Stimulated activated CD4-positive, alpha-beta T cell treated with anti-CD3 and anti-CD28 coated beads, Interleukin-4, amount 100 ng/mL, for 48 hours (primary cell): Measurements from ENCODE around the gene TAOK2.
"Not testable (repeated sequence)": the region's sequence is repeated elsewhere in the genome, so short reads cannot be mapped to it uniquely, and the experiment has no call there.

Experiments
- DNase-seq, 2 donors: peaks; one replicate each; pipeline ENCODE4 v3.0.0-alpha.2; 2020; ENCODE audit warnings: low read depth in 2 of 2

The TAOK2 gene

DNA sequence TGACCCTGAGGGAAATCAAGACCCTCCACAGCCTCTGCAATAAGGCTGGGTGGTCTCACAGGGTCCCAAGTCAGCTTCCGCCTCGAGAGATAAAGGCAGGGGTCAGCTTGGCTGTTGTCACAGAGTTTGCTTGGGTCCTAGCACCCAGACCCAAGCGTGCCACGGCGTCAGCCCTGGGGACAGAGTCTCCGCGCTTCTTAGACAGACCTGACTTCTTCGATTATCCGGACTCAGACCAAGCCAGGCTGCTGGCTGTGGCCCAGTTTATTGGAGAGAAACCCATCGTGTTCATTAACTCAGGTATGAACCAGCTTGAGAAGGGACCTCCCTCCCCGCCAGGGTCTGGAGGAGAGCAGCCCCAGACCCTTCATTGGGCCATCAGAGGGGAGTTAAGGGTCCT, 49.9 kb downstream of the TAOK2 start:
- DNase-seq = no peak

DNA sequence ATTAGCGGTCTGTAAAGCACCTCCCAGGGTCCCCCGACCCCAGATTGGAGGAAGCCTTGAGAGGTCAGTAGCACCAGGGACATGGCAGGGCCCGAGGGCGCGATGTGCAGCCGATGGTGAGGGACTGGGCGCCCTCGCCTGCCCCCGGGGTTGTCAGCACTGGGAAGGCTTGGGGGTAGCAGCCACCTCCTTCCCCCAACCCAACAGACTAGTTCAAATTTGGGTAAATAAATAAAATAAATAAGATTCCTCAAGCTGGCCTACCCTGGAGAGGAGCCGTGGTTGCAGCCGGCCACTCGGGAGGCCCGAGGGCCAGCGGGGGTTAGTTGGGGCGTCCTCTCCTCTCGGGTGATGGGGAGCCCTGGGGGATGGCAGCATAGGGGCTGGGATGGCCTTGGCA, 50.8 kb downstream of the TAOK2 start:
- DNase-seq = no peak

DNA sequence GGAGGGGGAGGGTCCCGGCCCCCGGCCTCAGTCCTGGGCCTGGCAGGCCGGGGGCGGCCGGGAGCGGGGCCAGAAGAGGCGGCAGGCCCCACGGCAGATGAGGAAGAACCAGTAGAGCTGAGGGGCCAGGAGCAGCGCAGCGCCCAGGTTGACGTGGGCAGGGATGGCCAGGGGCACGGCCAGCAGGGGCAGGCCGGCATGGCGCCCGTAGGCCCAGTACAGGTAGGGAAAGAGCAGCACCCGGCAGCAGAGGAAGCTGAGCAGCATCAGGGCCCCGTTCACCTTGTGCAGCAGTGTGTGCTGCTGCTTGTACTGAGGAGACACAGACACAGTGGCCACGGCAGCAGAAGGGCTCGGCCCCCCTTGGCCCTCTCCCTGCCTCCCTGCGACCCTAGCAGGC, 51.5 kb downstream of the TAOK2 start:
- DNase-seq = no peak

DNA sequence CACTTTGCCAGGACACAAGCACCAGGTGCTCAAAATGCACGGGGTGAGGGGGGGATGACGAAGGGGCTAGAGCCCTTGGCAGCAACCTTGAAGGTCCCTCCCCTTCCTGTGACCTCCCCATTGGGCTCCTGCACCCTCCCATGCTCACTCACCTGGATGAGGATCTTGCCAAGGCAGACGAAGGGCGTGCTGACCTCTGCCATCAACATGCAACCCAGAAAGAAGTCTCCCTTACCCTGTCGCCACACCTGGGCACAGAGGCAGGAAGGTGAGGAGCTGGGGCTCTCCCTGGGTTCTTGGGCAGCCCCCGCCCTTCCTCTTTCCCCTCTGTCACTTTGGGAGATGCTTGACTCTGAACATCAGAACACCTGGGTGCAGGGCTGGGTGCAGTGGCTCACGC, 51.9 kb downstream of the TAOK2 start:
- no peak for DNase-seq

DNA sequence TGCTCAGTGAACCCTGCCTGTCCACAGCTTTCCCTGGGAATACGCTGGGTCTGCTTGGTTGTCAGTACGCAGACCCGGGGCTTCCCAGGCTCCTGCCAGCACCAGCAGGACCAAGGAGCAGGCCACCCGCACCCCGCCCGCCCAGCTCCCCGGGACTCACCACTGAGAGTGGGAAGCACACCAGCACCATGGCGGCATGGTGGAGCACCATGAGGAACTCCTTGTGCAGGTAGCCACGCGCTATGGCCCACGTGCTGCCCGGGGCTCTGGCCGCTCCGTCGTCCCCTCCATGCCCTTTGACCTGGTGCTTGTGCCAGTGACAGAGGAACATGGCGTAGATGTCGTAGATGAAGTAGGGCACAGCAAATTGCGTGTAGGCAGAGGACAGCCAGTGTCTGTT, 52.8 kb downstream of the TAOK2 start:
- no peak for DNase-seq

DNA sequence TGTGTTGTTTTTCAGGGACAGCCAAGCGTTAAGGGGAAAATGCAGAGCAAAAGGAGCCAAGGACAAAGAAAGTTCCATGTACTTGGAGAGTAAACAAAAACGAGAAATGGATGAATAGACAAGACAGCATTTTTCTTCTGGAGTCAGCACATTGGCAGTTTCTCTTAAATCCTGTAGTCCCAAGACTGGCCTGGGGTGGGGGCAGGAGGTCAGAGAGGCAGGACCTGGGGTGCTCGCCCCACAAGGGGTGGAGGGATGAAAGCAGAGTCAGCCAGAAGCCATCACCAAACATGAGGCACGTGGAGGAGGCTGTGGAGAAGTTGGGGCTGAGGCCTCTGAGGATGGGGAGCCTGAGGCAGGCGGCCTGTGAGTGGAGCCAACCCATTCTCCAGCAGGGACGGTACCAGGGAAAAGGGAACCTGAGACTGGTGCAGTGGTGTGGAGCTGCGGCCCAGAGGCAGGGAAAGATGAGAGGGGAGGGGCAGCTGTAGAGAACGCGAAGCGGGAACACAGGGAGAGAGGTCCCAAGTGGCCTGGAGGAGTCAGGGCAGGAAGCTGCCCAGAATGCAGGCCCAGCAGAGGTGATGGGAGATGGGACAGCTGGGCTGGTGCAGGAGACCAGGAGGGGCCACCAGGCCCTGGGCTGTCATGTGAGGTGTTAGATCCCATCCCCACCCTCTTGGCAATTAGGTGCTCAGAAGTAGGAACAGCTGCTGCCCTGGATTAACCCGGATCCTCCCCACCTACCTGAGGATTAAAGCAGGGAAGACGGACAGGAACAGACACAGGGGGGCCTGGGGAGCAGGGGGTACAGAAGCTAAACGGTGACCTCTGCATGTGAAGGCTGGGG, 54.1 kb downstream of the TAOK2 start:
- no peak for DNase-seq

DNA sequence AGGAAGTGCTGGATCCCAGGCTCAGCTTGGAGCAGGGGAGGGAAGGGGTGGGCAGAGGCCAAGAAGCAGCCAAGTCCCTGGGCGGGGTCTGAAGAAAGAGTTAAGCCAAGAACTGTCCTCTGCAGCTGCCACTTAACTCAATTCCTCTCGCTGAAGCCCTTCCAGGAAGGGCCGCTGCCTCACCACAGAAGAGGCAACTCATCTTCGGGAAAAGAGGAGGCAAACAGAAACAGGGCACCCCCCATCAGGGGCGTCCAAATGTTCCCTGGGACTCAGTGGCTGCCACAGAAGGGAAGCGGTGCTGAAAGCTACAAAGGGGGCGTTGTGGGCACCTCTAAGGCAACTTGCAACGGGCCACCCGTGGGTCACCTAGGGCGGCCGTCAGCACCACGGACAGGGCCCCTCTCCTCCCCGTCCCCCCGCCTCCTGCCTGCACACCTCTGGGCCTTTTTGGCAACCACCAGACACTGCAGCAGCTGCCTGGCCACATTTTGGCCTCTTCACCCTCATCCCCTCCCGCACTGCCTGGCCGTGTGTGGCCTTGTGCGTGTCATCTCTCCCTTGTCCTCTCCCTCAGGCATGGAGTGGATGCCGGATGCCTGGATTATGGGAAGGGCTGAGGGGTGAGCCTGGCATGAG, 54.9 kb downstream of the TAOK2 start:
- no peak for DNase-seq

DNA sequence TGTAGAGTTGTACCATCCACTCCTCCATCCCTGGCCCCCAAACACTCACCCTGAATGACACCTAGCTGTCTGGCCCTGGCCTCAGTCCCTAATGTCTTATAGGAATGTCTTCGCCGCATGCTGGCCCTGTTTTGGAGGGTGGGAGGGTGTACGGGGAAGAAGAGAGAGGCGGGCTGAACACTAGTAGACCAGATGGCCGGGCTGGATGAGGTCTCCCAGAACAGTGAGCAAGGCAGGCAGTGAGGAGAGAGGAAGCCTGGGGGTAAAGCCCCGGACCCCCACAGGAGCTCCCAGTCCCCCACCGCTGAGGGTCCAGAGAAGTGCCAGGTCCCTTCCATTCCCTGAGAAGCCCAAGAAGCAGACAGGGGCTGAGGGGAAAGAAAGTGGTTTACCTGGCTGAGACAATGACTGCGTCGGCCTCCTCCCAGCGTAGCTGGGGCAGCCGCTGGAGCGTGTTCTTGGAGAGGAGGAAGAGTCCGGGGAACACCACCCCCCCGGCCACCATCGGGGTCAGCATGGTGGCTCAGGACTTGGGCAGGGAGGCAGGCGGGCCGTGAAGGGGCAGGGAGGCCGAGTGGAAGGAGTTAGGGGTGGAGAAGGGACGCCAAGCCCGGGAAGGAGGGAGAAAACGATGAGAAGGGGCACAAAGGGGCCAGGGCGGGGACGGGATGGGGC, 56.5 kb downstream of the TAOK2 start:
- DNase-seq = no peak

DNA sequence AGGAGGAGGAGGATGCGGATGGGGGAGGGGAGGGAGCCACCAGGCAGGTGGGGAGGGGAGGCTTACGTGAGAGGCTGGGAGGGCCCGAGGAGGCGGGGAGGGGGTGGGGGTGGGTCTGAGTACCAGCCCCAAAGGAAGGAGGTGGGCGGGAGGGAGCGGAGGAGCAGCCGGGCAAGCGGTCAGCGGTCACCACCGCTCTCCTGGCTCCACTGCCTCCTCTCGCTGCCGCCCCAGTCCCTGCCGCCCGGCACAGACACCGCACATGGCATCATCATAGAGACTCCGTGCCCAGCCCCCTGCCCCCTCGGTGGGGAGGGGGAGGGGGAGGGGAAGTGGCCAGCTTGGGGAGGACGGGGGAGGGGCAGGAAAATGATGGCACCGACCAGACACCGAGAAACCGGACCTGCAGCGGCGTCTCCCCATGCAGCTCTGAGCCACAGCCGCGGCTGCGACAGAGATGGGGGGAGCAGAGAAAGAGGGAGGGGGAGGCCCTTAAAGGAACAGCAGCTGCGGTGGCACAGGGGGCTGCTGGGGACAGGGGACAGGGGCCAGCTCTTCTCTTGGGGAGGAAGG, 57.3 kb downstream of the TAOK2 start, which contains the start of gene TLCD3B:
Gene TLCD3B, minus strand, starts transcription at position 431 of the 573 bp plus-strand sequence. CDS start 744 bp downstream, outside the sequence.
- DNase-seq = no peak

DNA sequence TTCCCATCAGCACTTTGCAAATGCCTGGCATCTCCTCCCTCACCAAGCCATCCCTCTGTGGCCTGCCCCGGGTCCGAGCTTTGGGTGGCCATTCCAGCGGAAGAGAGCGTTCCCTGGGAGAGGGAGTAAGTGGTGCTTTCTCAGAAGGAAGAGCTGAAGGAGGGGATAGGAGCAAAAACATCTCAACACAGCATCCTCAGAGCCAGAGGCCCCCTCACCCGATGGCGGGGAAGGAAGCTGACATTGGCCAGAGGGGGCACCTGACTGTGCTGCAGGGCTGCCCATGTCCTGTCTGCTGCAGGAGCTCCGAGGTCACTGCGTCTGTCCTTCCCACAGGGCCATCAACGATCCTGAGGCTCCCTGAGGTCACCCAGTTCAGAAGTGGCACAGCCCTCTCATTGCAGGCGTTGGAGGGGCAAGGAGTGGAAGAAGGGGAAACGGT, 57.8 kb downstream of the TAOK2 start:
- DNase-seq = no peak

DNA sequence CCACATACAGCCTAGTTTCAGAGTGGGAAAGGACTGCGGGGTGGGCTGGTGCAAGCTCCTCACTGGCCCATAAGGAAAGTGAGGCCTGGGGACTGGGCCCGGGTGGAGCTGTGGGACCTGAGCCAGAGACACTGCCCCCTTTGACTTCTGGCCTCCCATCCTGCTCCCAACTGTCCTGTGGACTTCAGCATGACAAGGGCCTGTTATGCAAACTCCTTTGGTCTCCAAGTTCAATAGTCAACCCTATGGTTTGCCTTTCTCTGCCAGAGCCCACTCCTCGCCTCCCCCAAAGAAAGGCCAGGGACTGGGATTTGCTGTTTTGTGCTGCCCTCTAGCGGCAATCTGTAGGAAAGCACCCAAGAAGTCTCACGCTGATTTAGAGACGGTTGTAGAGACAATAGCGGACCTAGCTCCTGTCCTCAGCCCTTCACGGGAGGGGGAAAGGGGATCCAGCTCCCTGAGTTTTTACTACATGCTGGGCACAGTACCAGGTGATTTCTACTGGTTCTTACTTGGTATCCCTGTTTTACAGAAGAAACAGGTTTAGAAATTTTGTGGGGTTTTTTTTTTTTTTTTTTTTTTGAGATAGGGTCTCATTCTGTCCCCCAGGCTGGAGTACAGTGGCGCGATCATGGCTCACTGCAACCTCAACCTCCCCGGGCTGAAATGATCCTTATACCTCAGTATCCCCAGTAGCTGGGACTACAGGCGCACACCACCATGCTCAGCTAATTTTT, 58.6 kb downstream of the TAOK2 start:
- peak; percentile 52 for DNase-seq

DNA sequence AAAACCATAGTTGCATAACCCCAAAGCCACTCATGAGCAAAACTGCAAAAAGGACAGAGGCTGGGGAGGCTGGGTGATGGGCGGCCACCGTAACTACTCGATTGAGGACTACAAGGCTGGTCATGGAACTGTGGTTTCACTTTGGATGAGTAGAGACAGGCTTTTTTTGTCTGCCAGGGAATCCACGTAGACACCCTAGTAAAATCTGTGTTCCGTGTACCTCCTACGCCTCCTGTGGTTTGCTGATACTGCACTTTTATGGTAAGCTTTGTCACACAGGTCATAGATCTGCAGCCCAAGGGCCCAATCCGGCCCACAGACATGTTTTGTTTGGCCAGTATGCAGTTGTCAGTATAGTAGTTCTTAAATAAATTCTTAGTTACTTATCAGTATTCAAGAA, 59.6 kb downstream of the TAOK2 start:
- DNase-seq = peak in 1 of 2 donors; percentile 37

DNA sequence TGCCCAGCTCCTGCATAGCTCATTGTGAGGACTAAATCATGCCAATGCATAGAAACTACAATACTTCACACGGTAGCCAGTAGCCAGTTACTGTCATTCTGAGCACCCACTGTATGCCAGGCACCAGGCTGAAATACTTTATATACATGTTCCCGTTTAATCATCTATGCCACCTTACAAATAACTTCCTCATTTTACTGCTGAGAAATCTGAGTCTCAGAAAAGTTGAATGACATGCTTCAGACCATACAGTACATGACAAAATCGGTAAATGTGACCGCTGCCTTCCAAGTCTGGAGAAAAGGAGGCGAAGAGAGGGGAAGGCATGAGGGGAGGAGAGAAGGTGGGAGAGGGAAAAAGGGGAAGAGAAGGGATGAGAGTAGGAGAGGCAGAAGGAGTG, 66.6 kb downstream of the TAOK2 start:
- DNase-seq = no peak

DNA sequence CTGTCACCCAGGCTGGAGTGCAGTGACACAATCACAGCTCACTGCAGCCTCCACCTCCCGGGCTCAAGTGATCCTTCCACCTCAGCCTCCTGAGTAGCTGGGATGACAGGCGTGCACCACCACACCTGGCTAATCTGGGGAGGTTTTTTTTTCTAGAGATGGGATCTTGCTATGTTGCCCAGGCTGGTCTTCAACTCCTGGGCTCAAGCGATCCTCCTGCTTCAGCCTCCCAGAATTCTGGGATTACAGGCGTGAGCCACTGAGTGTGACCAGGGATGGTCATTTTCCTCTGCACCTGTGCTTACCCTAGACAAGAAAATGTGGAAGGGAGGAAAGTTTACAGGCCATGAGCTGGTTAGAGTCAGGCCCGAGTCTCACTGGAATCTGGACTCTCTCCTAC, 67.0 kb downstream of the TAOK2 start:
- not testable (repeated sequence) for DNase-seq

DNA sequence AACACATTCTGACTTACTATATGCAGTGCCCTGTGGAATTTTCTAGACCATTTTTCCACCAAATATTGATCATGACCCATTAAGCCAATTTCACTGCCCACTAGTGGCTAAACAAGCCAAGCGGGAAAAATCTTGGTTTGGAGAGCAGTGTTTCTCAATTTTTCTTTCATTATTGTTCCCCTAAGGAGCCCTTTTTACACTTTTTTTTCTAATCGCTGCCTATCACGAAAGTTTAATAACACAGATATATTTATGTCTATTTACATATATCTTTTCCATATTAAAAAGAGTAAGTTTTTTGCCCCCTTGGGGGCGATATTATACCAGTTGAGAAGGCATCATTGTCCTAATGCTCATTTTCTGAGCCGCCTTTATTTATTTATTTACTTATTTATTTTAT, 68.2 kb downstream of the TAOK2 start:
- no peak for DNase-seq
